Mammary epithelial cell (primary cell): ENCODE results near the gene PTCH1.

Experiments used
- CTCF ChIP-seq, 2 donors: IDR thresholded peaks in 1 of 2; conservative IDR thresholded peaks in 1 of 2; 2 replicates each; pipeline ENCODE4 v1.5.1; 2011 to 2012; ENCODE audit warnings: inconsistent platforms in 2 of 2, low read length in 2 of 2, mild to moderate bottlenecking in 2 of 2, control low read depth in 1 of 2, low read depth in 1 of 2; ENCODE audit not compliant: insufficient read depth in 1 of 2; ENCODE audit errors: extremely low read depth in 1 of 2
- EZH2 ChIP-seq: IDR thresholded peaks from 2 replicates; pipeline ENCODE4 v1.6.1; 2012; ENCODE audit warnings: low read length, inconsistent platforms, borderline replicate concordance

DNA sequence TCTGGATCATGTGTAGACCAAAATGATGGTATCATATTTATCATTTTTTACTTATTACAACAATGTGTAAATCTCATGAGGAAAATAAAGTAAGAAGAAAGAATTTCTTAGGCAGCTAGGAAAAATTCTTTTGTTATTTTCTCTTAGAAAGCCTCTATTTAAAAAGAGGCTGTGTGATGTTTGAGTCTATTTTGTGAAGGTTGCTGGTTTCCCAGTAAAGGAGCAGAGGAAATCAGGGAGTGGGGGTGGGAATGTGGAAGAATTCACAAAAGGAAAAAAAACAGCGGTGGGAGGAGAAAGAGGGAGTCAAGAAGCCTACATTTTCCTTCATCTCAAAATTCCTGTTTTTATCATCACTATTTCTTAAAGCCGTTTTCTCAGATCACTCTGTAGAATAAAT is 20.1 kb downstream of the PTCH1 start:
- TF ChIP-seq CTCF (conservative IDR thresholded peaks at IDR 0.05 in 1 of 2, IDR thresholded peaks at IDR 0.05 in 1 of 2; ENCODE audit: extremely low read depth in 1 of 2, insufficient read depth in 1 of 2, low read depth in 1 of 2, low read length in 2 of 2) (no peak), EZH2 (no peak)
